ENCODE data around the gene TAGAP. TPM values are rescaled to one million over a fixed set of nuclear protein-coding genes. Genes with fewer than 3 reads are reported as not detected.

TAGAP gene
- not detected in 2 replicates for polyA plus RNA-seq (2014; cell fraction: cytosol; rRNA removed)
- polyA plus RNA-seq (2014; cell fraction: nucleus; rRNA removed), result not detected in 2 replicates

GRCh38 chr6:159044899-159045727 lies at the start of gene TAGAP:
Gene TAGAP, minus strand, starts transcription at chr6:159044991. Its CDS starts 845 bp downstream, at chr6:159044146.
- no peak for DNase-seq (ENCODE audit: low spot score)

GRCh38 chr6:159093609-159094443 lies 49.0 kb upstream of the TAGAP start:
- no peak for DNase-seq (ENCODE audit: low spot score)

- DNase-seq (ENCODE audit: low spot score), result no peak
These were observed 47.8 kb upstream of the TAGAP start for GRCh38 chr6:159092631-159093030.

GRCh38 chr6:159090530-159091480 lies 46.0 kb upstream of the TAGAP start:
- DNase-seq (ENCODE audit: low spot score), result no peak

- DNase-seq (ENCODE audit: low spot score), result no peak
These were observed 45.1 kb upstream of the TAGAP start for GRCh38 chr6:159089909-159090308.

- DNase-seq (ENCODE audit: low spot score), result no peak
These were observed 44.7 kb upstream of the TAGAP start for GRCh38 chr6:159089443-159089842.

- DNase-seq (ENCODE audit: low spot score), result no peak
These were observed 41.3 kb upstream of the TAGAP start for GRCh38 chr6:159086033-159086618.

GRCh38 chr6:159085396-159085895 lies 40.7 kb upstream of the TAGAP start:
- DNase-seq (ENCODE audit: low spot score), result no peak

GRCh38 chr6:159084493-159085091 lies 39.8 kb upstream of the TAGAP start:
- no peak for DNase-seq (ENCODE audit: low spot score)

- no peak for DNase-seq (ENCODE audit: low spot score)
These were observed 38.4 kb upstream of the TAGAP start for GRCh38 chr6:159083146-159083545.

- DNase-seq (ENCODE audit: low spot score), result no peak
These were observed 37.4 kb upstream of the TAGAP start for GRCh38 chr6:159082039-159082815.

- no peak for DNase-seq (ENCODE audit: low spot score)
These were observed 35.6 kb upstream of the TAGAP start for GRCh38 chr6:159080217-159080976.

GRCh38 chr6:159079367-159079766 lies 34.6 kb upstream of the TAGAP start:
- no peak for DNase-seq (ENCODE audit: low spot score)

- no peak for DNase-seq (ENCODE audit: low spot score)
These were observed 32.3 kb upstream of the TAGAP start for GRCh38 chr6:159077123-159077522.

- DNase-seq (ENCODE audit: low spot score), result no peak
These were observed 30.9 kb upstream of the TAGAP start for GRCh38 chr6:159075506-159076228.

GRCh38 chr6:159074876-159075275 lies 30.1 kb upstream of the TAGAP start:
- no peak for DNase-seq (ENCODE audit: low spot score)

GRCh38 chr6:159074120-159074684 lies 29.4 kb upstream of the TAGAP start:
- peak; percentile 63 for DNase-seq (ENCODE audit: low spot score)

All from SK-N-DZ (cell line).